HG03039 (cell line): ENCODE data around the gene C19orf44.
"Not testable (repeated sequence)": the region's sequence is repeated elsewhere in the genome, so short reads cannot be mapped to it uniquely, and the experiment has no call there.

Experiments
- ATAC-seq: cut with Tn5 transposase; IDR thresholded peaks from one replicate; pipeline ENCODE4 v1.9.1; 2021; ENCODE audit warnings: mild to moderate bottlenecking, moderate library complexity; ENCODE audit not compliant: unreplicated experiment

C19orf44 gene

DNA sequence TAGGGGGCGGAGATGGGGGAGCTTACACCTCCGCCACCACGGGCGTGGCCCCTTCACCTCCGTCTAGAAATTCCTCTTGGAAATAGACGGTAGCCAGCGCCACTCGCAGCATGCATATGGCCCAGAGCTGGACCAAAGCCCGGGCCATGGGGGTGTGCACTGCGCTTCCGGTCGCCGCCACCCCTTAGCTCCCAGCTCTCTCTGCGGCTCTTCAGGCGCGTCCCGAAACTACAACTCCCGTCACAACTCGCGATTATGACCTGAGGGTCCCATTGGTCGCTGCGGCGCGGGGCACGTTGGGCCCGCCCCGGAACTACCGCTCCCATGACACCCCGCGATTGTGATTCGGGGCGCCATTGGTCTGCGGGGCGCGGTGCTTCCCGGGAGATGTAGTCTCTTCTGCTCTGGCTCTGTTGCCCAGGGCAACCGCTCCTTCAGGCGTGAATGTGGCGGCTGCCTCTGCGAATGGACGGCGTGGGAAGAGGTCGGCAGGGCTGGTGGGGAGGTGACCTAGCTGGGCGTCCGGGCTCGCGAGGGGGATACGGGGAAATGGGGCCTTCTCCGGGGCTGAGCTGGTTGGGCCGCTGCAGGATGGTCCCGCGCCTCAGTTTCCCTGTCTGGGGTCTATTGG lies at the start of gene C19orf44, which contains the start of gene CALR3:
Gene C19orf44 (plus strand): TSS at position 413 of the 631 bp plus-strand sequence. CDS start 4,399 bp downstream, outside the sequence.
Gene CALR3 (minus strand): TSS at position 186 of the 631 bp plus-strand sequence. CDS start 38 bp downstream, at position 148.
- ATAC-seq, result peak; percentile 92

DNA sequence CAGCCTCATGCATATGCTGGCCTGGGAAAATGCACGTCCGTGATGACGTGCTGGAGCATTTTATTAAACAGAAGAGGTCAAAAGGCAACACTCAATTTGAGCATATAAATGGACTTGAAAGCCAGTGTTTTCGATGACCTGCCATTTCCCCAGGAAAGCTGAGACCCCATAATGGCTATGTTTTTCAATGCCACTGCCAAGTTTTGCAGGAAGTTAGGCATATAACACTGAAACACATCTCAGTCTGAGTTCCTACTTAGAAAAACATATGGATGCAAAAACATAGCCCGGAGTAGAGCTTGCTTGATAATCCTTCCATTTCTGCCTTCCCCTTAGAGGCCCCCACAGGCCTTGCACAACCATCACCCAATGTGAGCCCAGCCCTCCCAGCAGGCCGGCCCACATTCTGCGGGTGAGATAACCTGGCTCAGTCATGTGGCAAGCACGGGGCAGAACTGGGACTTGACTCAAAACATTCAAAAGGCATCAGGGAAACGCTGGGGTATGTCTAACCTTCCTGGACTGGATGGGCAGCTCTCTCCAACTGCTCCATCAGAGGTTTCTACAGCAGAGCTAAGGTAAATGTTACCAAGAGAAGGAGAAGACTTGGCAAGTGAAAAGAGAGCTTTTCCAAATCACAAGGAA lies 49.3 kb upstream of the C19orf44 start:
- no peak for ATAC-seq

DNA sequence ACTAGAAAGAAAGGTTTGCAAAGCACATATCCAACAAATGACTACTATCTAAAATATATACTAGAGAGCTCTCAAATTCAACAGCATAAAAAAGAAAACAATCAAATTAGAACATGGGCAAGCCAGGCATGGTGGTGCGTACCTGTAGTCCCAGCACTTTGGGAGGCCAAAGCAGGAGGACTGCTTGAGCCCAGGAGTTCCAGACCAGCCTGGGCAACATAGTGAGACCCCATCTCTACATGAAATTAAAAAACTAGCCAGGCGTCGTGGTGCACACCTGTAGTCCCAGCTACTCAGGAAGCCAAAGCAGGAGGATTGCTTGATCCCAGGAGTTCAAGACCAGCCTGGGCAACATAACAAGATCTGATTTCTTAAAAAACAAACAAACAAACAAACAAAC lies 47.3 kb upstream of the C19orf44 start:
- ATAC-seq, result not testable (repeated sequence)

DNA sequence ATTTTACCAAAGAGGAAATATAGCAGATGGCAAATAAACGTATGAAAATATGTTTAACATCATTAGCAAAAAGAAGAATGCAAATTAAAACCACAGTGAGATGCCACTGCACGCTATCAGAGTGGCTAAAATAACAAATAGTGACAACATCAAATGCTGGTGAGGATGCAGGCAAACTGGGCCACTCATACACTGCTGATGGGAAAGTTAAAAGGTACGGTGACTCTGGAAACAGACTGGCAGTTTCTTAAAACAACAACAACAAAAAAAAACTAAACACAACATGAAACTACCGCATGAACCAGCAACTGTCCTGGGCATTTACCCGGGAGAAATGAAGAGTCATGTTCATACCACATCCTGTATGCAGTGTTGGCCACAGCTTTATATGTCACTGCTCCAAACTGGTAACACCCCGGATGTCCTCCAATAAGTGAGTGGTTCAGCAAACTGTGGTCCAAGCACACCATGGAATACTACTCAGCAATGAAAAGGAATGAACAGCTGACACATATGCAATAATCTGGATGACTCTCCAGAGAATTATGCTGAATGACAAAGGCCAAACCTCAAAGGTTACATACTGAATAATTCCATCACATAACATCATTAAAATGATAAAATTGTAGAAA lies 46.7 kb upstream of the C19orf44 start:
- ATAC-seq, result no peak

DNA sequence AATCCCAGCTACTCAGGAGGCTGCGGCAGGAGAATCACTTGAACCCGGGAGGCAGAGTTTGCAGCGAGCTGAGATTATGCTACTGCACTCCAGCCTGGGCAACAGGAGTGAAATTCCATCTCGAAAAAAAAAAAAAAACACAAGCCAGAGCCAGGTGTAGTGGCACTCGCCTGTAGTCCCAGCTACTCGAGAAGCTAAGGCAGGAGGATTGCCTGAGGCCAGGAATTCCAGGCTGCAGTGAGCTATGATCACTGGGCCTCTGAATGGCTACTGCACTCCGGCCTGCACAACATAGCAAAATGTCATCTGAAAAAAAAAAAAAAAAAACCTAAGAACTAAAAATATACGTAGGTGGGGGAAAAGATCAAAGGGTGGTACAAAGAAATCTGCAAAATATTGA lies 43.9 kb upstream of the C19orf44 start:
- no peak for ATAC-seq

DNA sequence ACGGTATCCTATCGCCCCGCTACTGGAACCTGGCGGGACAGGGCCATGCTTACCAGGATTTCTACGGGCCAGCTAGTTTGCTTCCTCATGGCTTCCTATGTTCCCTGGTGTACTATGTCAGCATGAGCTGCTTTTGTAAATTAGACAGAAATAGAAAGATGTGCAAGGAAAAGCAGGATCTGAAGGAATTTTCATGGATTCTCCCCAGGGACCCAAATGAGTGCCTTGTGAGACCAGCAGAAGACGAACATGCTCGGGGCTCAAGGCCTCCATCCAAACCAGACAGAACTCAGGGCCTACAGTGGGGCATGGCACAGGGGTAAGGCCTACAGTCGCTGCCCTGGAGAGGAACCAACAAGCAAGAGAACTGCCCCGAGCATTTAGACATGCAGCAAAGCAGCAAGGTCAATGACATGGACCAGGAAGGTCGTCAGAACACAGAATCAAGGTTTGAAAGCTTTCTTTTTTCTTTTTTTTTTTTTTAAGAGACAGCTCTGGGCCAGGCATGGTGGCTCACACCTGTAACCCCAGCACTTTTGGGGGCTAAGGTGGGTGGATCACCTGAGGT lies 41.8 kb upstream of the C19orf44 start:
- no peak for ATAC-seq

DNA sequence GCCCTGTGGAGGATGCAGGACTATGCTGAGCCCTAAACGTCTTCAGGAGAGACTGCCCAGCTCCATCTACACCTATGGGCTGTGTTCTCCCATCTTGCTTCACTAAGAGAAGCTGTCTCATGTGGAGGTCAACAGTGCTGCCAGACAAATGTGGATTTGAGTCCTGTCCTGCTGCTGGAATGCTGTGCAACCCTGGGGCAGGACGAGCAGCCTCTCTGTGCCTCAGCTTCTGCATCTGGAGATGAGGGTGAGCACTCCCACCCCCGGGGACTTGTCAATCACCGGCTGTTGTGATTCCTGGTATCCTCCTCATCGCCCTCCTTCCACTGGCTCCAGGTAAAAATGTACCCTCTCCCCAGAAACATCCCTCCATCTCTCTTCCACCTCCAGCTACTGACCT lies 40.7 kb upstream of the C19orf44 start:
- no peak for ATAC-seq

DNA sequence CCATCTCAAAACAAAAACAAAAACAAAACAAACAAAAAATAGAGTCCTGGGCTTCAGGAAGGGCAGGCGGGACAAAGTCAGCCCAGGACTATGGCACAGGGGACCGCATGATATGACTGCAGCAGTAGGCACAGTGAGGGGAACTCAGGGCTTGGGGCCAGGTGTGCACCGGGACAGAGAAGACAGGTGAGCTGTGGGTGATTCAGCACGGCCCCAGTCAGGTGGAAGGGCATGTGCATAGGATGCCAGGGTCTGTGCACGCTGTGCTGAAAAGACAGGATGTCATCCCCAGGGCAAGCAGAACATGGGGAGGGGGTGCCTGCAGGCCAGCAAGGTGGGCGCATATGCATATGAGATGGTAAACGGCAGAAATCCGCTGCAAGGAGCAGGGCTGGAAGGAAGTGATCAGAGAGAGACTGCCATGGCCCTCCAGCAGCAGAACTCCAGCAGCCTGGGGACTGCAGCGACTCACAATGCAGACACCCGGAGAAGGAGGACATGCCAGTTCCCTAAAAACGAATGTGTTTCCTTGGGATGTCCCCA lies 39.5 kb upstream of the C19orf44 start:
- ATAC-seq, result no peak

DNA sequence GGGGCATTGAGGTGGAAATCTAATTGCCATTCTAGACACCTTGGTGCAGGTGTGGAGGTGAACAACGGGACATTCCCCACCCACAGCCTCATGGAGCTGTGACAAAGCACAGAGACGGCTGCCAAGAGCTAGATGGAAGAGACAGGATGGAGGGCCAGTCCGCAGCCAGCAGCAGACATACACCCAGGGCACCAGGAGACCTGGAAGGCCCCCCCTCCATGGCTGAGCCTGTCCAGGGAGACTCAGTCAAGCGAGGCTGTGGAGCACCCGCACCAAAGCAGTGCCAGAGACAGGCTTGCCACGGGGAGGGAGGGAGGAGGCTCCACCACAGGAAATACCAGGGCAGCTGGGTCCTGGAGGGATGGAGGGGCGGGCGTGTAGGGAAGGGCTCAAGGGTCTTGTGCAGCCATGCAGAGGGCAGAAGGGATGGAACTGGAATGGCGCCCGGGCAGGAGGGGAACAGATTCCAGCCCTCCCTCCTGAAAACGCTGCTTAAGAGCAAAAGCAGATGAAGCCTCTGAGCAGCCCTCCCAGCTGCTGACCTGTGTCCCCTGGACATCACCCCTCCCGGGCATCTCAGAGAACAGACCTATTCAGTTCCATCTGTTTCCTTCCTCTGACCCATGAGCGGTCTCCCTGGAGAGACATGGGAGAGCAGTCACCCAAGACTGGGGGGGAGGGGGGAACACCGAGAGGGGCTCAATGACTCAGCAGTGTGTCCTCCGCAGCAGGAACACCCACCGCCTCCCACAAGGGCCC lies 38.8 kb upstream of the C19orf44 start:
- ATAC-seq, result no peak

DNA sequence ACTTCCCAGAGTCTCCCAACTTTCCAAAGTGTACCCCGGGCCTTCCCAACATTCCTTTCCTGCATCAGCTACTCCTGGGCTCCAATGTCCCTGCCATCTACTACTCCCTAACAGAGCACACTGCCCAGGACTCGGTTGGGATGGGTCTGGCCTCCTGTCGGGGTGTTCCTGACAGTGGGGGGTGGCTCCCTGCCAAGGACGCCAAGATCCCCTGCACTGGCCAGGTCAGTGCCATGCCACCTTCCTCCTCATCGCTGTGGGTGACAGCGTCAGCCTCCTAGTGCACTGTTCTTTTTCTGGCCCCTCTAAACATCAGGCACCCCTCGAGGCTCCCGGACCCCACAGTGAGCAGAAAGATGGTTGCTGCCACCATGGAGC lies 38.3 kb upstream of the C19orf44 start:
- no peak for ATAC-seq

DNA sequence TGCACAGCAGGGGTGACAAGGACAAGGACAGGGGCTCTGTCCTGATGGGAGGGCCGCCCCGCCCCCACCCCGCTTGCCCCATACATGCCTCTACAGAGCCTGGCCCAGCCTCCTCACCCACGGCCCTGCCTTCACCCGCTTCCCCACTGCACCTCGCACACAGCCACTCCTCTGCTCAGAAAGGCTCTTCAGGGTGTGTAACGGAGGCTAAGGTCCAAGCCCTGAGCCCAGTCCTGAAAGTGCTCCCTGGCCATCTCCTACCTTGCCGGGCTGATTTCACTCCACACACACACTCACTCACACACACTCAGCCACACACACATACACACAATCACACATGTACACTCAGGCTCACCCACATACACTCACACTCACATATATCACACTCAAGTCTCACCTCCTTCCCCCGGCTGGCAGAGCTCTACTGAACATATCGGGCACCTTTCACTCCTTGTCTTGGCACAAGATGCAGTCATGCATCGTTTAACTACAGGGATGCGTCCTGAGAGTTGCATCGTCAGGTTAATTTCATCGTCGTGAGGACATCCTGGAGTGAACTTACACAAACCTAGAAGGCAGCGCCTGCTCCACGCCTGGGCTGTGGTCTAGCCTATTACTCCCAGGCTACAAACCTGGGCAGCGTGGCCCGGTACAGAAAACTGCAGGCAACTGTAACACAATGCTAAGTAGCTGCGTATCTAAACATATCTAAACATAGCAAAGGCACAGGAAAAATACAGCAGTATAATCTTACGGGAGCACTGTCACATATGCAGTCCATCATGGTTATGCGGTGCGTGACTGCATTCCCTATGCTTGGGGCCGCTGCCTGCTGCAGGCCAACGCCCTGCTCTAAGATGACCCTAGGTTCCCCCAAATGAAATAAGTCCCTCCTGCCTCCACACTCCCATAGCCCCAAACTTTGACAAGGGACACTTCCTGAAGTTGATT lies 37.5 kb upstream of the C19orf44 start:
- no peak for ATAC-seq

DNA sequence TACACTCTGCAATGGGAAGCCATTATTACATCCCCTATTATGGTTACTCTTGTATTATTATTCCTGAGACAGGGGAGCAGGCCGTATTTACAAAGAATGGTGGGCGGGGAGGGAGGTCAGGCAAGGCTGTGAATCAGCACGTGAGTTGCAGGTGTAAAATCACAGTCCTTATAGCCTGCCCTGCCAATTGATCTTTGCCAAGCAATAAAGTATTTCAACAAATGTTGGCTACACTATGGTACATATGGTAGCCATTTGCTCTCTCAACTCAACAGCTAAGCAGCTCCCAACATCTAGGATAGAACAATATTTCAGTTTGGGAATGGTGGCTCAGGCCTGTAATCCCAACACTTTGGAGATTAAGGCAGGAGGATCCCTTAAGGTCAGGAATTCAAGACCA lies 36.5 kb upstream of the C19orf44 start:
- no peak for ATAC-seq

DNA sequence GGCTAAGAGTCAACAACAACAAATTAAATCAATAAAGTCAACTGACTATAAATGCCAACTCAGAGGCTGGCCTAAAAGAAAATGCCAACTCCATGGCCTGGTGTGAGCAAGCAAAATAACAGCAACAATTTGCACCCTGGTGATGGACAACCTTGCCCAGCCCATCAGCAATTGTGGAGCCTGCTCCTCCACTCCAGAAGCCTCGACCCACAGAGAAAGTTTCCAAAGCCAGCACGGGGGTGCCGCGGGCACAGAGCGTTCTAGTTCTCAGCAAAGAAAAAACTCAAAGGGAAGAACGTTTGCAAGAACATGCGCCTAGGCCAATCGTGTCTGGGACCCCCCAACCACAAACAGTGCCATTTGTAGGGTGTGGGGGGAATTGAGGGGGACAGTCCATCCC lies 35.7 kb upstream of the C19orf44 start:
- ATAC-seq, result no peak

DNA sequence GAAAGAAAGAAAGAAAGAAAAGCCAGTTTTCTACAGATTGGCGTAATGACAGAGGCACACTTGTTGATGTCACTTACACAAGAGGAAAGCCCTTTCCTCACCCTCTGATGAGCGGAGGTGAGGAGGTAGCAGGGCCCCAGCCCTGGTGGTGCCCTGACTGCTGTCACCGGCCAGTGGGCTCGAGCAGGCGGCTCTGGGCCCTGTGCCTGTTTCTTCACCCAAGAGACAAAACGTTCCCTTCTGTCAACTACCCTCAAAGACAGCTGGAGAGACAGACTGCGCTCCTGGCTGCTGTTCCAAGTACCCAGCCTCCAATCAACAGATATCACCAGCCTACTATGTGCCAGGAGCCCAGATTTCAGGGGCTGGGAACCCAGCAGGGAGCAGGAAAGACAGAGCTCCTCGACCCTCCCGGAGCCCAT lies 34.6 kb upstream of the C19orf44 start:
- ATAC-seq, result no peak

DNA sequence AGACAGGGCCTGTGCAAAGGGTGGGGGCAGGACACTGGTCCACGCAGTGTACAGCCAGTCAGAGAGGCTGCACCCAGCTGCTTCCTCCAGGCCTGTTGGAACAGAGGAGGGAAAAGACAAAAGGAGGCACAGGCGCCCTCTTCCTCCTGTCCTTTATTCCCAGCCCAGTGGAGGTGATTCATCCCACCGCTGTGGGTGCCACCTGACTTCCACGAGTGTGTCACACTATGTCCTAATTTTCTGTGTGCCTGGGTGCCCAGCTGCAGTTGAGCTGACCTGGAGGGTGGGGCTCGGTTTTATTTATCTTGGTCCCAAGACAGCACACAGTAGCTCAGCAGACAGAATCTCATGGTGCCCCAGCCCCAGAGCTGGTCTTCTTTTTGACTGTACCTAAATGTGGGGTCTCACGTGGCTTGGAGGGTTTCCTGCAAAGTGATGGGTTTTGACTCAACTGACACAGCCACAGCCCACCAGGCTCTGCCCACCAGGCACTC lies 33.4 kb upstream of the C19orf44 start:
- no peak for ATAC-seq

DNA sequence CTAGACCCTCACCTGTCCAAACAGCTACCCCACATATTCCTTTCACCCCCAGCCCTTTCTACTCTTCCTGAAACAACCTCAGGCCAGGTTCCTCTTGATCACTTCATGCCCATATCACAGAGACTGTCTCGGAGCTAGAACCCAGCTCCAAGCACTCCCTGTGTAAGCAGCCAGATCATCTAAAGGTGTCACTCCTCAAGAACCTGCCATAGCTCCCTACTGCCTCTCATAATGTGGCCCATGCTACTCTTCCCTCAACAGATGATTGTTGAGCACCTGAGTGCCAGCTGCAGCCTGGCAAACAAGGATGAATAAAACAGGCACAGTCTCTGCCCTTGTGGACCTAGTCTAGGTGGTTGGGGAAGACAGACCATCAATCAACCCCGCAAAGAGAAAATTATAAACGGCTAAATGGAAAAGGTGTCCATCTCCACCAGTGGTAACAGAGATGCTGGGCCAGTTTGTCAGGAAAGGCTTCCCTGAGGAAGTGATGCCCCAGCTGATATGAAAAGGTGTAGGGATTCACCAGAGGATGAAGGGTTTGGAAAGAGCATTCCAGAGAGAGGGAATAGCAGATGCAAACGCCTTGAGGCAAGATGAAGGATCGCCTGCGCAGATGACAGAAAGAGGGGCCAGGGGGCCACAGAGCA lies 32.7 kb upstream of the C19orf44 start:
- ATAC-seq, result no peak

DNA sequence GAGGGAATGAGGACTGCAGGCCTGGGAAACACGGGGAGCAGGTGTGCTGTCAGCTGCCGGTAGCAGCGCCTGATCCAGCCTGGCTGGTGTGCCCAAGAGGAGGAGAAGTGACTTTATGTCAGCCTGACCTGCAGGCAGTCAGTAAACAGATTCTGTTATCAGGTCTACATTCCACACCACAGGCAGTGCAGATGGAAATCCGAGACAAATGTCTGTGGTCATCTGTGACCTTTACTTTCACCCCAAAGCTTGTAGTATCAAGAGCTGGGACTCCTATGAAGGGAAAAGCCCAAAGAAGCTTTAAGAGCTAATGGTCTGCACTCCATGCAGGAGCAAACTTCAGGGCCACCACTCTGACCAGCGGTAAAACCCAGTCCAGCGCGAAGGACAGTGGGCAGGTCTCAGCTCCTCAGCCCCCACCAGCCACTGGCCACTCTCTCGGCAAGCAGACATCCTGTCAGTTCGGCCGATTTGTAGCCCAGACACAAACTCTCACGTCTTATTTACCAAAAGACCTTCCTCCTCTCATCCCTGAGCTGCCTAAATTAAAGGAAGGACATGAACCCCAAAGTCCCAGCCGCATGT lies 32.1 kb upstream of the C19orf44 start:
- no peak for ATAC-seq

DNA sequence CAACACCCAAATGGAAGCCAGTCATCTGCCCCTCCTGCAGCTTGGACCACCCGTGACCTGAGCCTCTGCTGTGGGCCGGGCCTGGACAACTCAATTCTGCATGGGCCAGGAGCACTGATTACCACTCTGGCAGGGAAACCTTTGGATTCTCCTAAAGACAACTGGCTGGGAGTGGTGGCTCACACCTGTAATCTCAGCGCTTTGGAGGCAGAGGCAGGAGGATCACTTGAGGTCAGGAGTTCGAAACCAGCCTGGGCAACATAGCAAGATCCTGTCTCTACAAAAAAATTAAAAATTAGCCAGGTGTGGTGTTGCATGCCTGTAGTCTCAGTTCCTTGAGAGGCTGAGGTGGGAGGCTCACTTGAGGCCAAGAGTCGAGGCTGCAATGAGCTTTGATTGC lies 31.0 kb upstream of the C19orf44 start:
- no peak for ATAC-seq
